Measurements from ENCODE around the gene SHISA2.

DNA sequence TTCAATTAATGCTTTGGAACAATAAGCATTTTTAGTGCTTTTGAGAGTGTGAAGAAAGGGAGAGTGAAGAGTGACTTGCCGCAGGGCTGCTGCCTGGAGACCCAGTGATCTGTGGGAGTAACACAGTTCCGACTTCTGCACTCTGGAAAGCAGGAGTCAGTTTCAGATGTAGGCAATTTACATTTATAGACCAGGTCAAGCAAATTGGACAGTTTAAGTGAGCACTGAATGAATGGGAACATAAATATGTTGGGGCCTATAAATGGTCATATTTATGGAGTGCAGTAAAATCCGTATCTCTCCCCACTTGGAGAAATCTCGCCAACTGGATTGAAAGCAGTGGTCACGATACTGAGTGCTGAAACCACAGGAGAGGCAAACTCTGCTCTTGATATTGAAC lies 9.4 kb upstream of the SHISA2 start:
- no peak for TF ChIP-seq POLR2A (IDR thresholded peaks at IDR 0.05)
- TF ChIP-seq, protein P1, sequence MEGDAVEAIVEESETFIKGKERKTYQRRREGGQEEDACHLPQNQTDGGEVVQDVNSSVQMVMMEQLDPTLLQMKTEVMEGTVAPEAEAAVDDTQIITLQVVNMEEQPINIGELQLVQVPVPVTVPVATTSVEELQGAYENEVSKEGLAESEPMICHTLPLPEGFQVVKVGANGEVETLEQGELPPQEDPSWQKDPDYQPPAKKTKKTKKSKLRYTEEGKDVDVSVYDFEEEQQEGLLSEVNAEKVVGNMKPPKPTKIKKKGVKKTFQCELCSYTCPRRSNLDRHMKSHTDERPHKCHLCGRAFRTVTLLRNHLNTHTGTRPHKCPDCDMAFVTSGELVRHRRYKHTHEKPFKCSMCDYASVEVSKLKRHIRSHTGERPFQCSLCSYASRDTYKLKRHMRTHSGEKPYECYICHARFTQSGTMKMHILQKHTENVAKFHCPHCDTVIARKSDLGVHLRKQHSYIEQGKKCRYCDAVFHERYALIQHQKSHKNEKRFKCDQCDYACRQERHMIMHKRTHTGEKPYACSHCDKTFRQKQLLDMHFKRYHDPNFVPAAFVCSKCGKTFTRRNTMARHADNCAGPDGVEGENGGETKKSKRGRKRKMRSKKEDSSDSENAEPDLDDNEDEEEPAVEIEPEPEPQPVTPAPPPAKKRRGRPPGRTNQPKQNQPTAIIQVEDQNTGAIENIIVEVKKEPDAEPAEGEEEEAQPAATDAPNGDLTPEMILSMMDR (IDR thresholded peaks at IDR 0.05): no peak

All from suprapubic skin (tissue), 3 donors.